Osteocyte (in vitro differentiated cells): ENCODE results near the gene PPP1R9A. TPM values are rescaled to one million over a fixed set of nuclear protein-coding genes. Genes with fewer than 3 reads are reported as not detected.

Source experiments
- DNase-seq: peaks from one replicate; pipeline ENCODE4 v3.0.0; 2021; ENCODE audit warnings: mixed read lengths; ENCODE audit not compliant: unreplicated experiment; ENCODE audit errors: extremely low spot score
- H3K27ac Mint-ChIP-seq: one replicate; pipeline ENCODE4 v1.8.0; 2021; ENCODE audit warnings: mild to moderate bottlenecking, mixed read lengths; ENCODE audit not compliant: unreplicated experiment
- H3K27me3 Mint-ChIP-seq: one replicate; pipeline ENCODE4 v1.8.0; 2021; ENCODE audit warnings: mixed read lengths; ENCODE audit not compliant: unreplicated experiment
- H3K36me3 Mint-ChIP-seq: one replicate; pipeline ENCODE4 v1.8.0; 2021; ENCODE audit warnings: mixed read lengths; ENCODE audit not compliant: unreplicated experiment
- H3K4me1 Mint-ChIP-seq: one replicate; pipeline ENCODE4 v1.8.0; 2021; ENCODE audit warnings: mixed read lengths; ENCODE audit not compliant: unreplicated experiment
- H3K4me3 Mint-ChIP-seq: one replicate; pipeline ENCODE4 v1.8.0; 2021; ENCODE audit warnings: mild to moderate bottlenecking, moderate library complexity, mixed read lengths; ENCODE audit not compliant: unreplicated experiment
- H3K9me3 Mint-ChIP-seq: one replicate; pipeline ENCODE4 v1.8.0; 2021; ENCODE audit warnings: mixed read lengths; ENCODE audit not compliant: unreplicated experiment
- CTCF ChIP-seq: fragments of 200-600 bp; sonication (generic); IDR thresholded peaks from 2 replicates; pipeline ENCODE4 v1.5.0; 2021; ENCODE audit warnings: antibody characterized with exemption, mild to moderate bottlenecking, moderate library complexity
- total RNA-seq: library from RNA; stranded (reverse); gene quantifications from 2 replicates; pipeline ENCODE4 v1.2.1, GENCODE V29; 2021

Gene PPP1R9A
- total RNA-seq, 1 donor from 2014 or later, result 3.4 TPM

DNA sequence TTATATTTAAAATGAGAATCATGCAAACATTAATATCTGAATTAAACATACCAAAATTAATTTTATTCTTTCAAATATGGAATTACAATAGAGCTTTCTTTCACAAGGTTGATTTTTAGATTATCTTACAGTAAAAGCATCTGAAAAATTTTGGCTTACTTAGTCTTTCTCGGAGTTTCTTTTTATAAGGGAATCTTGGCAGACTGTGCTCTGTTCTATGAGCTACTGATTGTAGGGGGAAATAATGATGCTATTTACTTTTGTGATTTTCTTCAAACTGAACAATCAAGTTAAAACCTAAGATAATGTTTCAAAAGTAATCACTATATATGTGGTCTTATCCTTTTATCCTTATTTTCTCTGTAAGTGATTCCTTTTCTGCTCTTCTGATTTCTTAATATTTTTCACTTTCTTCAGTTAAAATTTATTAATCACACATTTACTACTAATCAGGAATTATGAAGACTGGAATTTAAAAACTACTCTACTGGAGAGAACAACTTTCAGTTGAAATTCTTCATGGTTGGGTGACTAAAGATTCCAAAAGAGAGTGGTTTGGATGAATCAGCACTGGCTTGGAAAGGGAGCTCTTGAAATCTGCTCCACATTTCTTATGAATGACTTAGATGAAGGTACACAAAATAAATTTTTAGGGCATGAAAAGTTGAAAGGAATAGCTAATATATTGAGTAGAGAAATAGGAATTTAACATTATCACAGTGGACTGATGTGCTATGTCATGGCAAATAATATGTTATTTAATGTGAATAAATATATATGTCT, 103.9 kb downstream of the PPP1R9A start:
- H3K4me1 Mint-ChIP-seq, result peaks cover 6% of the 10 kb centered on the region
- H3K36me3 Mint-ChIP-seq, result no peaks in the 10 kb centered on the region
- TF ChIP-seq CTCF, result no peak
- no peak for DNase-seq
- H3K9me3 Mint-ChIP-seq, result no peaks in the 10 kb centered on the region
- no peak overlapping the region for H3K27ac Mint-ChIP-seq
- no peak overlapping the region for H3K4me3 Mint-ChIP-seq
- no peaks in the 10 kb centered on the region for H3K27me3 Mint-ChIP-seq

DNA sequence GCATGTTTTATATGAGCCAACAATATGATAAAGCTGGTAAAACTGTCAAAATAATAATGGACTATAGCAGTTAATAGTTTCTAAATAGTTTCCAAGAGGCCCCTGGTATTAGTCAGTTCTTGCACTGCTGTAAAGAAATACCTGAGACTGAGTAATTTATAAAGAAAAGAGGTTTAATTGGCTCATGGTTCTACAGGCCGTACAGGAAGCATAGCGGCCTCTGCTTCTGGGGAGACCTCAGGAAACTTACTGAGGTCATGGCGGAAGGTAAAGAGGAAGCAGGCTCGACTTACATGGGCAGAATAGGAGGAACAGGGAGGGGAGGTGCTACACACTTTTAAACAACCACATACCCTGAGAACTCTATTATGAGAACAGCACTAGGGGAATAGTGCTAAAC, 104.6 kb downstream of the PPP1R9A start:
- H3K27me3 Mint-ChIP-seq, result no peaks in the 10 kb centered on the region
- no peak for TF ChIP-seq CTCF
- H3K4me3 Mint-ChIP-seq, result no peak overlapping the region
- H3K36me3 Mint-ChIP-seq, result no peaks in the 10 kb centered on the region
- H3K9me3 Mint-ChIP-seq, result no peaks in the 10 kb centered on the region
- no peak overlapping the region for H3K27ac Mint-ChIP-seq
- H3K4me1 Mint-ChIP-seq, result peaks cover 6% of the 10 kb centered on the region
- DNase-seq, result no peak

GRCh38 chr7:95018021-95018420, 110.6 kb downstream of the PPP1R9A start:
- Mint-ChIP-seq H3K4me1 (no peaks in the 10 kb centered on the region), H3K9me3 (peaks cover 15% of the 10 kb centered on the region), H3K36me3 (peaks cover 7% of the 10 kb centered on the region), H3K27ac (no peak overlapping the region), H3K4me3 (no peak overlapping the region), H3K27me3 (no peaks in the 10 kb centered on the region)
- no peak for DNase-seq
- no peak for TF ChIP-seq CTCF

DNA sequence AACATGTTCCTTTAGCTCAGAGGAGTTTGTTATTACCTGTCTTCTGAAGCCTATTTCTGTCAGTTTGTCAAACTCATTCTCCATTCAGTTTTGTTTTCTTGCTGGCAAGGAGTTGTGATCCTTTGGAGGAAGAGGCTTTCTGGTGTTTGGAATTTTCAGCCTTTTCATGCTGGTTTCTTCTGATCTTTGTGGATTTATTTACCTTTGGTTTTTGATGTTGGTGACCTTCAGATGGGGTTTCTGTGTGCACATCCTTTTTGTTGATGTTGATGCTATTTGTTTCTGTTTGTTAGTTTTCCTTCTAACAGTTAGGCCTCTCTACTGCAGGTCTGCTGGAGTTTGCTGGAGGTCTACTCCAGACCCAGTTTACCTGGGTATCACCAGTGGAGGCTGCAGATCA, 118.6 kb downstream of the PPP1R9A start:
- no peak overlapping the region for H3K4me3 Mint-ChIP-seq
- H3K27me3 Mint-ChIP-seq, result no peaks in the 10 kb centered on the region

More for the DNA sequence above, 118.6 kb downstream of the PPP1R9A start:
- Mint-ChIP-seq H3K27ac (no peak overlapping the region), H3K36me3 (peaks cover 10% of the 10 kb centered on the region), H3K9me3 (peaks cover 29% of the 10 kb centered on the region), H3K4me1 (no peaks in the 10 kb centered on the region)
- no peak for DNase-seq
- TF ChIP-seq CTCF, result no peak
